K562 (cell line): ENCODE data around the gene ATRN. TPM values are rescaled to one million over a fixed set of nuclear protein-coding genes. Genes with fewer than 3 reads are reported as not detected.

Experiments used
- ATAC-seq: fragments of 200-7000 bp; cut with Tn5 transposase; 3 replicates; pipeline ENCODE4 v1.9.1; 2020; ENCODE audit warnings: moderate library complexity
- BruUV-seq: library from RNA; stranded (reverse); fragments of 400-500 nt; replicated peaks from 2 replicates; lab custom pipeline; 2021; lab: Mats Ljungman, UMichigan
- CTCF ChIA-PET: fragments of 300-600 bp; formaldehyde crosslinking; extraction: SDS; loops from one replicate; lab custom pipeline; 2021; ENCODE audit warnings: low intra/inter-chr PET ratio; lab: Yijun Ruan, JAX
- POLR2A ChIA-PET: fragments of 300-600, 350-650 bp; sonication (Branson Sonifier 250); formaldehyde crosslinking; extraction: SDS; loops from one replicate; lab custom pipeline; 2021; ENCODE audit warnings: antibody characterized with exemption, inconsistent platforms; lab: Yijun Ruan, JAX
- DNase-seq, 4 experiments: peaks; one replicate each; pipeline versions ENCODE4 v3.0.0 to v3.0.0-alpha.2; 2011 to 2018; ENCODE audit warnings: low spot score in 3 of 4, mixed read lengths in 3 of 4; ENCODE audit errors: extremely low read depth in 1 of 4
- FAIRE-seq: peaks from 2 replicates; lab custom pipeline; 2011; peaks lifted over from hg19 to GRCh38; lab: Jason Lieb, UNC
- H2AFZ ChIP-seq: 2 replicates; pipeline ENCODE4 v1.6.0; 2011; ENCODE audit warnings: low read depth, low read length, control low read depth, inconsistent platforms
- H3K27ac ChIP-seq: fragments of 200-600 bp; 3 replicates; pipeline ENCODE4 v1.8.0; 2011; ENCODE audit warnings: low read depth, mild to moderate bottlenecking, control low read depth, inconsistent platforms, low read length, moderate library complexity, mixed read lengths; ENCODE audit errors: extremely low read depth
- H3K27me3 ChIP-seq, 2 experiments: fragments of 300-600 bp in 1 of 2; 2 replicates in 1 of 2; 3 replicates in 1 of 2; pipeline versions ENCODE4 v1.6.0 to v1.8.0; 2011; ENCODE audit warnings: inconsistent platforms in 2 of 2, low read length in 2 of 2, mild to moderate bottlenecking in 1 of 2, mixed read lengths in 1 of 2, moderate library complexity in 1 of 2; ENCODE audit not compliant: control insufficient read depth in 2 of 2, insufficient read depth in 2 of 2
- H3K36me3 ChIP-seq: fragments of 300-600 bp; 3 replicates; pipeline ENCODE4 v1.8.0; 2011; ENCODE audit warnings: mild to moderate bottlenecking, low read length, inconsistent platforms; ENCODE audit not compliant: control insufficient read depth, insufficient read depth
- H3K4me1 ChIP-seq, 2 experiments: fragments of 200-600 bp in 1 of 2; replicated peaks in 1 of 2; 2 replicates in 1 of 2; 3 replicates in 1 of 2; pipeline versions ENCODE4 v1.5.1 to v1.8.0; 2011; ENCODE audit warnings: inconsistent platforms in 2 of 2, low read length in 2 of 2, mild to moderate bottlenecking in 1 of 2, mixed read lengths in 1 of 2, moderate library complexity in 1 of 2; ENCODE audit not compliant: control insufficient read depth in 2 of 2, insufficient read depth in 2 of 2
- H3K4me2 ChIP-seq: 2 replicates; pipeline ENCODE4 v1.6.1; 2011; ENCODE audit warnings: low read length, control low read depth, inconsistent platforms, mixed read lengths; ENCODE audit not compliant: insufficient read depth
- H3K4me3 ChIP-seq: fragments of 200-600 bp; sonication (generic), shearing (Covaris generic); 2 replicates; pipeline ENCODE4 v1.5.1; 2016; ENCODE audit warnings: control low read depth, inconsistent platforms
- H3K79me2 ChIP-seq: fragments of 200-600 bp; 3 replicates; pipeline ENCODE4 v1.8.0; 2011; ENCODE audit warnings: low read length, inconsistent platforms; ENCODE audit not compliant: control insufficient read depth, insufficient read depth
- H3K9ac ChIP-seq, 2 experiments: 2 replicates each; pipeline versions ENCODE4 v1.6.0 to v1.6.1; 2011; ENCODE audit warnings: low read depth in 2 of 2, low read length in 2 of 2, control low read depth in 1 of 2, inconsistent platforms in 1 of 2, mild to moderate bottlenecking in 1 of 2, mixed read lengths in 1 of 2; ENCODE audit not compliant: insufficient read depth in 1 of 2
- H3K9me1 ChIP-seq: one replicate; pipeline ENCODE4 v1.6.0; 2011; ENCODE audit warnings: inconsistent platforms, mild to moderate bottlenecking, low read length, moderate library complexity; ENCODE audit not compliant: control insufficient read depth, insufficient read depth
- H3K9me3 ChIP-seq: replicated peaks from 2 replicates; pipeline ENCODE4 v1.5.1; 2011; ENCODE audit warnings: low read depth, low read length, inconsistent platforms; ENCODE audit not compliant: control insufficient read depth, insufficient read depth
- H4K20me1 ChIP-seq: replicated peaks from 2 replicates; pipeline ENCODE4 v1.6.1; 2011; ENCODE audit warnings: low read length, inconsistent platforms, mixed read lengths; ENCODE audit not compliant: control insufficient read depth, insufficient read depth
- BHLHE40 ChIP-seq: IDR thresholded peaks from 2 replicates; pipeline ENCODE4 v1.6.1; 2011; ENCODE audit warnings: low read length, improper control_type of control experiment
- CEBPB ChIP-seq: fragments of 450-650 bp; IDR thresholded peaks from 2 replicates; pipeline ENCODE4 v1.6.1; 2016; ENCODE audit warnings: missing genetic modification characterization, missing compliant biosample characterization
- KLF13 ChIP-seq: fragments of 450-650 bp; IDR thresholded peaks from 2 replicates; pipeline ENCODE4 v1.6.1; 2016; ENCODE audit warnings: missing genetic modification characterization, low read depth, mild to moderate bottlenecking, missing compliant biosample characterization, moderate library complexity, borderline replicate concordance
- MAZ ChIP-seq, 2 experiments: fragments of 450-650 bp in 1 of 2; sonication (generic) in 1 of 2; formaldehyde crosslinking; IDR thresholded peaks in 1 of 2; conservative IDR thresholded peaks in 1 of 2; 2 replicates each; pipeline versions ENCODE4 v1.4.0 to v1.5.0; 2020; ENCODE audit warnings: mild to moderate bottlenecking in 1 of 2, missing genetic modification reagents in 1 of 2
- NBN ChIP-seq: fragments of 450-650 bp; IDR thresholded peaks from 2 replicates; pipeline ENCODE4 v1.6.1; 2016; ENCODE audit warnings: low read depth, mild to moderate bottlenecking
- NCOA1 ChIP-seq: fragments of 450-650 bp; IDR thresholded peaks from 2 replicates; pipeline ENCODE4 v1.6.1; 2016; ENCODE audit warnings: low read depth
- NFIX ChIP-seq: fragments of 250-450 bp; sonication (Bioruptor Pico); IDR thresholded peaks from 2 replicates; pipeline ENCODE4 v1.4.0; 2020; ENCODE audit warnings: low read depth, mild to moderate bottlenecking, moderate library complexity
- NUFIP1 ChIP-seq: fragments of 450-650 bp; IDR thresholded peaks from 2 replicates; pipeline ENCODE4 v1.6.1; 2018; ENCODE audit not compliant: partially characterized antibody
- POLR2B ChIP-seq: fragments of 450-650 bp; IDR thresholded peaks from 2 replicates; pipeline ENCODE4 v1.6.1; 2018; ENCODE audit warnings: low read depth; ENCODE audit not compliant: partially characterized antibody
- TRIM28 ChIP-seq: fragments of 450-650 bp; IDR thresholded peaks from 2 replicates; pipeline ENCODE4 v1.6.1; 2017
- ZNF589 ChIP-seq: fragments of 200-800 bp; sonication (Bioruptor generic); IDR thresholded peaks from 2 replicates; pipeline ENCODE4 v1.6.1; 2016; ENCODE audit warnings: low read depth, missing genetic modification characterization, missing compliant biosample characterization
- ZNF780A ChIP-seq: fragments of 250-450 bp; sonication (Bioruptor Pico); IDR thresholded peaks from 2 replicates; pipeline ENCODE4 v1.5.0; 2021; ENCODE audit warnings: mild to moderate bottlenecking
- WGBS: fragments of 100-300 bp; shearing (Covaris generic); methylation state at CpG from one replicate; pipeline ENCODE4 v1.1.6; 2016; ENCODE audit warnings: low coverage, mixed read lengths; ENCODE audit not compliant: insufficient coverage; ENCODE audit errors: missing lambda C conversion rate; 5-methylcytosine and 5-hydroxymethylcytosine counted together
- in situ Hi-C: fragments of 300-500 bp; cut with MboI; formaldehyde crosslinking; loops from 4 replicates; pipeline ENCODE4 v1.15.0; 2018; ENCODE audit warnings: inconsistent platforms, mixed read lengths
- intact Hi-C: fragments of 100-400 bp; cut with micrococcal nuclease; formaldehyde crosslinking; loops from 2 replicates; pipeline ENCODE4 v1.14.2; 2022
- polyA plus RNA-seq, 8 experiments: library from polyadenylated mRNA; depleted of rRNA in 4 of 8; stranded (reverse) in 5 of 8; unstranded in 3 of 8; fragments of >200 nt; fragmentation: Nextera tagmentation in 2 of 8; fragmentation: Illumina TruSeq in 1 of 8; extraction: Ambion mirVana in 2 of 8; extraction: Trizol in 1 of 8; gene quantifications; 2 replicates each; pipeline versions ENCODE4 v1.2.1 to v1.2.3, GENCODE V29; 2011 to 2014; ENCODE audit warnings: inconsistent platforms in 1 of 8, missing spikeins in 1 of 8
- total RNA-seq, 7 experiments: library from RNA; depleted of rRNA in 6 of 7; stranded (reverse); fragments of >200 nt in 6 of 7; fragmentation: Illumina TruSeq in 2 of 7; extraction: Trizol in 2 of 7; gene quantifications; 2 replicates each; pipeline versions ENCODE4 v1.2.1 to v1.2.3, GENCODE V29; 2011 to 2021; ENCODE audit warnings: low replicate concordance in 1 of 7
- TF ChIP-seq, protein P1 (sequence below), 2 experiments: fragments of 450-650 bp; formaldehyde crosslinking in 1 of 2; IDR thresholded peaks; 2 replicates each; pipeline versions ENCODE4 v1.4.0 to v1.6.1; 2014 to 2020; ENCODE audit warnings: mild to moderate bottlenecking in 2 of 2, borderline replicate concordance in 1 of 2, low read depth in 1 of 2
- TF ChIP-seq, protein P2 (sequence below): fragments of 250-450 bp; sonication (Bioruptor Pico); IDR thresholded peaks from 2 replicates; pipeline ENCODE4 v1.5.0; 2022; ENCODE audit warnings: mild to moderate bottlenecking

The ATRN gene
- total and polyA plus RNA-seq, 9 of the 15 experiments (the other 6 are each of a cell fraction or from before 2014, with no cell fraction given), result 0.69 to 16.5 (median 7.6) TPM

DNA sequence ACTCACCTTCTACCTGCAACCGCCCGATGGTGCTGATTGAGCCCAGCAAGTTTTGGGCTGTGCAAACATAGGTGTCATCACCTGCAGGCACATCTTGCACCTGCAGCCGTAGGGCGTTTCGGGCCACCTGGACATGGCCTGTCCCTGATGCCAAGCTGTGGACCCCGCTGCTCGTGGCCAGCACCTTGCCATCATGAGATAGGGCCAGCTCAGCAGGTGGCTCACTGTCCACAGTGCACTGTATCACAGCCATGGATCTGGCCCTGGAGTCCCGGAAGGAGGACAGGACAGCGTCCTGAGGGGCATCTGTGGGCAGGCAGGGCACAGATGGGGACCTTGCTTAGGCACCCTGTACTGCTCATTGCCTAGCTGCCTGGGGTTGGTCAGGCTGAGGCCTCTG, 221.1 kb downstream of the ATRN start:
- ATAC-seq (no peak), FAIRE-seq (no peak), DNase-seq (no peak)
- 23% methylated on average over 9 of the region's 9 CpGs for WGBS
- Histone ChIP-seq H3K9ac (no peak overlapping the region; a peak in 1 of 4 replicates), H4K20me1 (no peaks in the 10 kb centered on the region), H3K27me3 (no peaks in the 10 kb centered on the region; a peak in 1 of 5 replicates), H3K79me2 (no peaks in the 10 kb centered on the region), H3K4me1 (peaks cover 0 to 26% of the 10 kb centered on the region in 2 experiments; a peak in 3 of 5 replicates), H3K27ac (no peak overlapping the region), H3K9me3 (no peaks in the 10 kb centered on the region), H3K4me3 (no peak overlapping the region), H3K36me3 (no peaks in the 10 kb centered on the region), H2AFZ (no peak overlapping the region), H3K4me2 (no peak overlapping the region), H3K9me1 (no peaks in the 10 kb centered on the region)
- intact Hi-C loops, result no loop called here
- in situ Hi-C loops, result no loop called here
- ChIA-PET CTCF (no interaction called here), POLR2A (no interaction called here)
- no TSS peak for BruUV-seq
- TF ChIP-seq, protein P1, sequence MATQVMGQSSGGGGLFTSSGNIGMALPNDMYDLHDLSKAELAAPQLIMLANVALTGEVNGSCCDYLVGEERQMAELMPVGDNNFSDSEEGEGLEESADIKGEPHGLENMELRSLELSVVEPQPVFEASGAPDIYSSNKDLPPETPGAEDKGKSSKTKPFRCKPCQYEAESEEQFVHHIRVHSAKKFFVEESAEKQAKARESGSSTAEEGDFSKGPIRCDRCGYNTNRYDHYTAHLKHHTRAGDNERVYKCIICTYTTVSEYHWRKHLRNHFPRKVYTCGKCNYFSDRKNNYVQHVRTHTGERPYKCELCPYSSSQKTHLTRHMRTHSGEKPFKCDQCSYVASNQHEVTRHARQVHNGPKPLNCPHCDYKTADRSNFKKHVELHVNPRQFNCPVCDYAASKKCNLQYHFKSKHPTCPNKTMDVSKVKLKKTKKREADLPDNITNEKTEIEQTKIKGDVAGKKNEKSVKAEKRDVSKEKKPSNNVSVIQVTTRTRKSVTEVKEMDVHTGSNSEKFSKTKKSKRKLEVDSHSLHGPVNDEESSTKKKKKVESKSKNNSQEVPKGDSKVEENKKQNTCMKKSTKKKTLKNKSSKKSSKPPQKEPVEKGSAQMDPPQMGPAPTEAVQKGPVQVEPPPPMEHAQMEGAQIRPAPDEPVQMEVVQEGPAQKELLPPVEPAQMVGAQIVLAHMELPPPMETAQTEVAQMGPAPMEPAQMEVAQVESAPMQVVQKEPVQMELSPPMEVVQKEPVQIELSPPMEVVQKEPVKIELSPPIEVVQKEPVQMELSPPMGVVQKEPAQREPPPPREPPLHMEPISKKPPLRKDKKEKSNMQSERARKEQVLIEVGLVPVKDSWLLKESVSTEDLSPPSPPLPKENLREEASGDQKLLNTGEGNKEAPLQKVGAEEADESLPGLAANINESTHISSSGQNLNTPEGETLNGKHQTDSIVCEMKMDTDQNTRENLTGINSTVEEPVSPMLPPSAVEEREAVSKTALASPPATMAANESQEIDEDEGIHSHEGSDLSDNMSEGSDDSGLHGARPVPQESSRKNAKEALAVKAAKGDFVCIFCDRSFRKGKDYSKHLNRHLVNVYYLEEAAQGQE (IDR thresholded peaks at IDR 0.05; ENCODE audit: borderline replicate concordance), result no peak
- TF ChIP-seq, protein P1 (CRISPR knock-in tag; IDR thresholded peaks at IDR 0.05; ENCODE audit: low read depth), result no peak
- TF ChIP-seq NFIX (CRISPR knock-in tag) (no peak), ZNF589 (CRISPR knock-in tag) (no peak), NUFIP1 (no peak), ZNF780A (CRISPR knock-in tag) (no peak), BHLHE40 (no peak), KLF13 (no peak), NCOA1 (no peak), TRIM28 (no peak), MAZ (CRISPR knock-in tag; conservative IDR thresholded peaks at IDR 0.05 in 1 of 2, IDR thresholded peaks at IDR 0.05 in 1 of 2) (no peak), NBN (no peak), CEBPB (no peak), POLR2B (no peak)
- TF ChIP-seq, protein P2, sequence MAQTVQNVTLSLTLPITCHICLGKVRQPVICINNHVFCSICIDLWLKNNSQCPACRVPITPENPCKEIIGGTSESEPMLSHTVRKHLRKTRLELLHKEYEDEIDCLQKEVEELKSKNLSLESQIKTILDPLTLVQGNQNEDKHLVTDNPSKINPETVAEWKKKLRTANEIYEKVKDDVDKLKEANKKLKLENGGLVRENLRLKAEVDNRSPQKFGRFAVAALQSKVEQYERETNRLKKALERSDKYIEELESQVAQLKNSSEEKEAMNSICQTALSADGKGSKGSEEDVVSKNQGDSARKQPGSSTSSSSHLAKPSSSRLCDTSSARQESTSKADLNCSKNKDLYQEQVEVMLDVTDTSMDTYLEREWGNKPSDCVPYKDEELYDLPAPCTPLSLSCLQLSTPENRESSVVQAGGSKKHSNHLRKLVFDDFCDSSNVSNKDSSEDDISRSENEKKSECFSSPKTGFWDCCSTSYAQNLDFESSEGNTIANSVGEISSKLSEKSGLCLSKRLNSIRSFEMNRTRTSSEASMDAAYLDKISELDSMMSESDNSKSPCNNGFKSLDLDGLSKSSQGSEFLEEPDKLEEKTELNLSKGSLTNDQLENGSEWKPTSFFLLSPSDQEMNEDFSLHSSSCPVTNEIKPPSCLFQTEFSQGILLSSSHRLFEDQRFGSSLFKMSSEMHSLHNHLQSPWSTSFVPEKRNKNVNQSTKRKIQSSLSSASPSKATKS (CRISPR knock-in tag), result no peak
